Lower leg skin (tissue), 4 donors: ENCODE measurements around the gene NCBP3. TPM values are rescaled to one million over a fixed set of nuclear protein-coding genes. Genes with fewer than 3 reads are reported as not detected.
A peak's percentile ranks its signal among the peaks of the same experiment; 100 is the strongest.

Experiments used
- DNase-seq, 2 donors: peaks; one replicate each; pipeline ENCODE4 v3.0.0-alpha.2; 2019; ENCODE audit warnings: low spot score in 2 of 2
- H3K4me3 ChIP-seq: fragments of 200-600 bp; sonication (generic); 2 replicates; pipeline ENCODE4 v1.5.1; 2017; ENCODE audit warnings: mild to moderate bottlenecking, low read depth; ENCODE audit not compliant: poor library complexity, severe bottlenecking
- POLR2A ChIP-seq, 2 donors: fragments of 450-650 bp; IDR thresholded peaks; one replicate each; pipeline ENCODE4 v1.6.1; 2016 to 2017; ENCODE audit warnings: antibody characterized with exemption in 2 of 2, mild to moderate bottlenecking in 1 of 2, moderate library complexity in 1 of 2
- WGBS, 2 donors: methylation state at CpG; one replicate each; pipeline ENCODE4 v1.1.5; 2018; 5-methylcytosine and 5-hydroxymethylcytosine counted together
- intact Hi-C: fragments of 100-400 bp; cut with DNase I; formaldehyde crosslinking; loops from one replicate; pipeline ENCODE4 v1.15.0; 2023; ENCODE audit warnings: low total_unique reads
- total RNA-seq, 4 donors: library from RNA; depleted of rRNA; stranded (reverse); fragments of >200 nt; gene quantifications; one replicate each; pipeline ENCODE4 v1.1.0, GENCODE V29; 2016
- TF ChIP-seq, protein P1 (sequence below), 3 donors: fragments of 450-650 bp; IDR thresholded peaks; one replicate each; pipeline ENCODE4 v1.5.1; 2016; ENCODE audit warnings: antibody characterized with exemption in 3 of 3, mild to moderate bottlenecking in 3 of 3, moderate library complexity in 2 of 3

The NCBP3 gene
- total RNA-seq, 4 donors from 2014 or later = 21.6 to 24.4 (median 23.3) TPM

DNA sequence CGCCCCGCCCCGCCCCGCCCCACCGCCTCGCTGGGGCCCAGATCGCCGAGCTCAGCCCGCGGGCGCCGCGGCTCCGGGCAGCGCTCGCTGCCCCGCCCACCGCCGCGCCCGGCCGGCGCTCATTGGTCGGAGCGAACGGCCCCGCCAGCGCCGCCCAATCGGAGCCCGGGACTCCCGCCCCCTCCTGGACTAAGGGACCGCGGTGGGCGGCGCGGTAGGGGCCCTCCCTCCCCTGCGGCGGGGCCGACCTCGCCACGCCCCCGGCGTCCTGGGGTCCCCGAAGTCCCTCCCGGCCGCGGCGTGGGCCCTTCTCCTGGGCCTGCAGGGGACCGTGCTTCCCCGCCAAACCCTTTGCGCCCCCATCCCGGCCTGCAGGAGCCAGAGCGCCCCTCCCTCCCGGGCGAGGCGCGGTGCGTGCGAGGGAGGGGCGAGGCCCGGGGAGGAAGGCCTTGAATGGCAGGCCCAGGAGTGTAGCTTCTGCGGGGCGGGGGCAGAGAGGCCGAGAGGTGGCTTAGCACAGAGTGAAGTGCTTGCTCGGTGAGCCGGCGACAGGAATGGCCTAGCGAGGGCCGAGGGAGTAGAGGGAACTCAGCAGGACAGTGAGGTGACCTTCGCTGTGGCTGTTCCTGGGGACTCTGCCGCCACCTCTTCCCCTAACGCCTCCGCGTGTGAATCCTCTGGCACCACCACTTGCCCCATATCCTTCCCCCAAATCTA is 47.1 kb upstream of the NCBP3 start, which contains the start of gene CAMKK1:
CAMKK1 (minus strand) TSS at position 51 of the 717 bp plus-strand sequence. CDS start 7,366 bp downstream, outside the sequence.
- intact Hi-C loops = no loop called here
- TF ChIP-seq POLR2A (IDR thresholded peaks at IDR 0.05) = no peak
- TF ChIP-seq, protein P1, sequence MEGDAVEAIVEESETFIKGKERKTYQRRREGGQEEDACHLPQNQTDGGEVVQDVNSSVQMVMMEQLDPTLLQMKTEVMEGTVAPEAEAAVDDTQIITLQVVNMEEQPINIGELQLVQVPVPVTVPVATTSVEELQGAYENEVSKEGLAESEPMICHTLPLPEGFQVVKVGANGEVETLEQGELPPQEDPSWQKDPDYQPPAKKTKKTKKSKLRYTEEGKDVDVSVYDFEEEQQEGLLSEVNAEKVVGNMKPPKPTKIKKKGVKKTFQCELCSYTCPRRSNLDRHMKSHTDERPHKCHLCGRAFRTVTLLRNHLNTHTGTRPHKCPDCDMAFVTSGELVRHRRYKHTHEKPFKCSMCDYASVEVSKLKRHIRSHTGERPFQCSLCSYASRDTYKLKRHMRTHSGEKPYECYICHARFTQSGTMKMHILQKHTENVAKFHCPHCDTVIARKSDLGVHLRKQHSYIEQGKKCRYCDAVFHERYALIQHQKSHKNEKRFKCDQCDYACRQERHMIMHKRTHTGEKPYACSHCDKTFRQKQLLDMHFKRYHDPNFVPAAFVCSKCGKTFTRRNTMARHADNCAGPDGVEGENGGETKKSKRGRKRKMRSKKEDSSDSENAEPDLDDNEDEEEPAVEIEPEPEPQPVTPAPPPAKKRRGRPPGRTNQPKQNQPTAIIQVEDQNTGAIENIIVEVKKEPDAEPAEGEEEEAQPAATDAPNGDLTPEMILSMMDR (IDR thresholded peaks at IDR 0.05) = no peak
- peak; percentile 73 to 96 for DNase-seq
- WGBS, 2 donors = 8 to 24% methylated on average over 12 to 28 of the region's 75 CpGs
- peak within 1 kb of the TSS; percentile 58 for H3K4me3 ChIP-seq

DNA sequence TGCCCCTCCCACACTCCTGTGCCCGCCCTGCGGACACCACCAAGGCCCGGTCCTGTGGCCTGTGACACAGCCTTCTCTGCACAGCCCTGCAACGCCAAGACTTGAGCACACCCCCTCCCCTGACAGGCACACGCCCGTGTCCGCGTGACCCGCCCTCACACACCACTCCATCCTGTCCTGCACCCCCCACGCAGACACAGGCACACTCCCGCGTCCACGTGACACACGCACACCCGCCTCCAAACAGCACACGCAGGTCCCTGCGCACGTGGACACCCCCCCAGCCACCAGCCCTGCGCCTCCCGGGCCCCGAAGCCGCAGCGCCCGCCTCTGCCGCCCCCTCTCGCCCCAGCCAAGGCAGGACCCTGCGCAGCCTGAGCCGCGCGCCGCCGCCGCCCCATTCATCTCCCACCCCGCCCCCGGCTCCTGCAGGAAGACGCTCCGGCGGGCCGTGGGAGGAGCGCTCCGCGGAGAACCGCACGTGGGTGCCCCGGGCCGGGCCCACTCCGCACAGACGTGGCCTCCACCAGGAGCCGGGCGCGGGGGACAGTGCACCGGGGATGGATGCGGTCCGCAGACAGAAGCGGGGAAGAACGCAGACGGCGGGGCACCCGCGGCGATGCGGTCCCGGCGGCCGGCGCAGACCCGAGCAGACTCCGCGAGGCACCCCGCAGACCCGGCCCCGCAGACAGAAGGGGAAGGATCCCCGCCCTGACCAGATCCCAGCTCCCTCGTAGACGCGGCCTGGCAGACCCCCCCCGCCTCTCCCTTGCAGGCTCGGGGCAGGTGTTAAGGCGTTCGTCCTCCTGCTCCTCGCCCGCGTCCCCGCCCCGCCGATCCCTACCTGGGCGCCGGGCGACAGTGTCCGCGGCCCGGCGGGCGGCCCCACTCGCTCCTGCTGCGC is 46.3 kb upstream of the NCBP3 start:
- peak; percentile 86 to 97 for DNase-seq
- peak overlapping the region; percentile 58 for H3K4me3 ChIP-seq
- intact Hi-C loops = no loop called here
- no peak for TF ChIP-seq POLR2A (IDR thresholded peaks at IDR 0.05)
- TF ChIP-seq, protein P1 (IDR thresholded peaks at IDR 0.05) = no peak
- 0 to 1% methylated on average over 36 to 43 of the region's 96 CpGs for WGBS, 2 donors

DNA sequence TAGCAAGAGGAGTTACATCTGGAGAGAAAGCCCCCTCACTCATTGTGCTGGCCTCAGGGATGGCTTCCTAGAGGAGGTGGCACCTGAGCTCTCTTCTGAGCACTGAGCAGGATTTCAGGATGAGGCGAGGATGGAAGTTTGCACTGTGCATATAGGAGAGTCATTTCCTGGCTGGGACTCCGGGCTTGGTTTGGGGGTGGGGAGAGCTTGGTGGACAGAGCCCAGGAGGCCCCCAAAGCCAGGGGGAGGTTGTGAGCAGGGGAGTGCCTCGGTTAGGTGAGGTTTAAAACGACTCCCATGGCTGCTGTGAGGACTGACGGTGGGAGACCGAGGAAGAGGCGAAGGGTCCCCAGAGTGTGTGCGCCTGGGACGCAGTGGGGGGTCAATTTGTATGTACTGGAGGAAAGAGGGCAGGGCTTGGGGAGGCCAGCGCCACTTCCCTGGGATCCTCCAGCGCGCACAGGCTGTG is 45.6 kb upstream of the NCBP3 start:
- no peak overlapping the region for H3K4me3 ChIP-seq
- no peak for DNase-seq
- TF ChIP-seq, protein P1 (IDR thresholded peaks at IDR 0.05) = no peak
- no peak for TF ChIP-seq POLR2A (IDR thresholded peaks at IDR 0.05)
- 38 to 64% methylated on average over 10 to 12 of the region's 12 CpGs for WGBS, 2 donors
- intact Hi-C loops = no loop called here

DNA sequence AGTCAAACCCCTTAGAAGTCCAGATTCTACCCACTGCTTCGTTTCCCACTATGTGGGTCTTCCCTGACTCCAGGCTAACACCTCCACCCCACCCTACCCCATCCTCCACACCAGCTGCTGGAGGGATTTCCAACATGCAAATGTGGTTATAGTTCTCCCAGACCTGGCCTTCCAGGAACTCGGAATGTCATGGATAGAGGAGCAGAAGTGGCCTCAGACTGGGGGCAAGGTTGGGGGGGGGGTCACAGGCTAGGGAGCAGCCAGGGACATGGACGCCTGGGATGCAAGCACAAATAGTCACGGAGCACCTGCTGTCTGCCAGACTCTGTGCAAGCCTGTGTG is 44.8 kb upstream of the NCBP3 start:
- WGBS, 2 donors = 52 to 61% methylated on average over 4 of the region's 4 CpGs
- H3K4me3 ChIP-seq = no peak overlapping the region
- DNase-seq = no peak
- TF ChIP-seq, protein P1 (IDR thresholded peaks at IDR 0.05) = no peak
- TF ChIP-seq POLR2A (IDR thresholded peaks at IDR 0.05) = no peak
- intact Hi-C loops = no loop called here

DNA sequence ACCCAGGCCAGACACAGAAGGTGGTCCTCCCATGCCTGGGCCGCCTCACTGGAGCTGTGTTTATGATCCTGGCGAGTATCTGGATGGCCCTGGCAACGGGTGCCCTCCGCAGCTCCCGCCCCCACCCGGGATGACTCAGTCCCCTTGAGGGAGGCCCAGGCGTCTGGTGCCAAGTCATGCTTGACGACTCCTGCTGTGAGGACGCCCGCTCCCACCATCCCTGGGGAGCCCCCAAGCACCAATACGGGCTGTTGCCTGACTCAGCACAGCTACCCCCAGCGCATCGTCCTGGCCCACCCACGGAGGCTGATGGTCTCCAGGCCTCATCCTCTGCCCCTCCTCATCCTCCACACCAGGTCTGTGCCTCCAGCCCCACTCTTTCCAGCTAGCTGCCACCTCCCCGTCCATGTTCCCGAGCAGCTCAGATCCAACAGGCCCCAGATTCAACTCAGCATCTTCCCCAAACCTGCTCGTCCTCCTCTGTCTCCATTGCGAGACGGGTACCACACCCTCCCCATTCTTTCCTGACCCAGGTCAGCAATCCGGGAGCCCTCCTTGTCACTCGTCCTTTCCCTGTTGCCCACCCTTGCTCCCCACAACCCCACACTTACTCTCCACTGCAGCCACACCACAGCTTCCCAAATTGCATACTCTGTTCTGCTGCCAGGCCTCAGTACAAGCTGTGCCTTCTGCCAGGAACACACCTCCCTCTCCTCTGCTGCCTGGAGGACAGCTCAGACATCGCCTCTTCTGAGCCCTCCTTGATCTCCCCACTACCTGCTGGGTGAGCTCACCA is 44.2 kb upstream of the NCBP3 start:
- no peak for TF ChIP-seq POLR2A (IDR thresholded peaks at IDR 0.05)
- TF ChIP-seq, protein P1 (IDR thresholded peaks at IDR 0.05) = no peak
- H3K4me3 ChIP-seq = no peak overlapping the region
- 26 to 47% methylated on average over 11 to 22 of the region's 22 CpGs for WGBS, 2 donors
- intact Hi-C loops = no loop called here
- DNase-seq = peak; percentile 65 to 96
